HG03432 (cell line): Measurements from ENCODE around the gene HOOK1.

ENCODE experiments used
- ATAC-seq: cut with Tn5 transposase; IDR thresholded peaks from one replicate; pipeline ENCODE4 v1.9.1; 2021; ENCODE audit warnings: mild to moderate bottlenecking, moderate library complexity; ENCODE audit not compliant: unreplicated experiment

The HOOK1 gene

DNA sequence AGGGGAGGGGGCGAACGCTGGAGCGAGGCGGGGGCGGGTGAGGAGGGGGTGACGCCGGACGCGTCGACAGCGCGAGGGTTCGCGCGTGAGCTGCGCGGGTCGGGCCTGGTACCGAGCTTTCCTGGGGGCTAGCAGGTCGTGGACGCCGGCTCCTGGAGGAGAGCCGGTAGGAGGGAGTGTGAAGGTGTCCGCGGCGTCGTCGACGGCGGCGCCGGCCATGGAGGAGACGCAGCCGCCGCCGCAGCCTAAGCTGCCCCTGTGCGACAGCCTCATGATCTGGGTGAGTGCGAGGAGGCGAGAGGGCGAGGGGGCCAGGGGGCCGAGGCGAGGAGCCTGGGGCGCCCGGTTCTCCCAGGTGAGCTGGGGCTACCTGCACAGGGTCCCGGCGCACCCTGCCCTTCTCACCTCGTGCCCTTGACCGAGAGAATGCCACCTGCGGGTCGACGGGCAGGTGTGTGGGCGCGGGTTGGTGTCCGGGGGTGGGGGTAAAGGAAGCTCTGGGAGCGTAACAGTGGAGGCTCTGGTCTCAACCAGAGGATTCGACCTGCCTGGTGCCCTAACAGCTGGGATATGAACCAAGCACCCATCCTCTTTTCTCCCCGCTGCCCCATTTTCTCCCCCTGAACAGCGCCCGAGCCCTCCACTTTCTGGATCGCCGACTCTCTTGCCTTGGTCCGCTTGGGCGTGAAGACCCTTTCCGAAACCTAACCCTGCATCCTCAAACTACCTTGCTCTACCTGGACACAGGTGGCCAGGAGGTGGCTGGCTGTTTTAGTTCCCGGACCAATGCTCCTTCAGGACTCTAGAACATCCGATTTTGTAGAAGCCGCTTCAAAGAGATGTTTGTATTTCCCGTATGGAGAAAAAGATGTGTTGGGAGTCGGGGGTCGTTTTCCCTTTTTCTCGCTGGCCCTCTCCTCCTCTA, at the start of gene HOOK1:
TSS of gene HOOK1 (plus strand) at position 49 of the 925 bp plus-strand sequence. CDS start at position 218, 169 bp downstream.
- ATAC-seq: peak; percentile 23

DNA sequence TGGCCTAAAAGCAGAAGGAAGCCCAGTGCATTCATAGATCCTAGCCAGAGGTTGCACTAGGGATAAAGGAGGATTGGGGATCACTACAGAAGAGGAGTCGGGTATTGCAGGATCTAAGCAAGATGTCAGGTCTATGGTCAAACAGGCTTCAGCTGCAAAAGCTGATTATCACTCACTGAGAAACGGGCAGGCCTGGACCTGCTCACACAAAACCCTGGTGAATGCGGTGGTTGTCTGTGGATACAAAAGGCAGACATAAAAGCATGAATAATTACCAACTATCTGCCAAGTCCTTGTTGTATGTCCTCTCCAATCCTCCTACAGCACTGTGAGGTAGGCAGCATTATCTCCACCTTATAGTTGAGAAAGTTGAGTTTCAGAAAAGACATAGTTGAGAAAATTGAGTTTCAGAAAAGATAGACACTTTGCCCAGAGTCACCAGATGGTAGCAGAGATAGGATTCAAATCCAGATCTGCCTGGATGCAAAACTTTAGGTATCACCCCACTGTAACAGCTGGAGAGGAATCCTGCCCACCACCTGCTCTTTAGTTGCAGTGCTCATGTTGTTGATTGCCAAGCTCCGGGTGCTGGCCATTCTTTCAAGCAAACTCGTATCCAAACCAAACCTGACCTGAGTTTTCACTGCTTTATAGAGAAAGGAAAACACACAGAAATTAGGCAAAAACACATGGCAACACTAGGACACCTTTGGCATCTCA, 49.6 kb upstream of the HOOK1 start:
- ATAC-seq: no peak

DNA sequence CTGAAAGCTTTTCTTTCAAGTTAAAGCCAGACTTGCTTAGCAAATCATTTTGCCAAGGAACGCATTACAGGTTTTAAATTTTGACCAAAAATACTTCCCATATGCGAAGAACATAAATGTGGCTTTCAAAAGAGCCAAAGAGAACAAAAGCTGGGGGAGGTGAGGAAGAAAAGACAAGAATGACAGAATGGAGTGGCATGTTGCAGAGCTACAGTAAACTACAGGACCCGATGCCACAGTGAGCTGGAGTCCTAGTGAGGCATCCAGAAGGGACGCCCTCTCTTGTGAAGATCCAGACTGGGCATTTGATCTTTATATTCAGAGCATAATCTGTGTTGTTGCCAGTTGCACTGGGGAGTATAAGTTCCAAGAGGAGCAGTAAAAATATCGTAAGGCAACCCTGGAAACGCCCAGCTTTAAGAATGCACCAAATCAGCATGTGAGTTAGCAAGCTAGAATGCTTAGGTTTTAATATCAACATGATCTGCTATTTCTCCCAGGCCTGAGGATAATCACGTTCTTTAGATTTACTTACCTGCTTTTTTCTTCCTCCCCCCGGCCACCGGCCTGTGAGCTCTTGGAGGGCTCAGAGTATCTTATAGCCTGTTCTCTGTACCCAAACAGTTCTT, 48.4 kb upstream of the HOOK1 start:
- no peak for ATAC-seq

DNA sequence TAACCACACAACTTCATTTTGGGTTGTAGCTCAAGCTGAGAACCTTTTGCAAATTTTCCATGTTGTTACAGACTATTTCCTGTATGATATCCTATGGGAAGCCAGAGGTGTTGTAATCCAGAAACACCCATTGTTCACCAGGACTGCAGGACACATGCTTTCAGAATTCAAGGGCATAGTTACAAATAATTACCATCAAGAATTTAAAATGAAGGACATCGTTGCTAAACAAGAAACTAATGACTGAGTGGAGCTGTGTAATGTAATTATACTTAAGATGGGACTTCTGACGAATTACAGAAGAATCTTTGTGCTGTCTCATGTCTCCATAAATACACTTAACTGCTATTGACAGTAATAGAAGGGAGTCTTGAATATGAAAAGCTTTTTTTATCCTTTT, 47.6 kb upstream of the HOOK1 start:
- ATAC-seq: no peak

DNA sequence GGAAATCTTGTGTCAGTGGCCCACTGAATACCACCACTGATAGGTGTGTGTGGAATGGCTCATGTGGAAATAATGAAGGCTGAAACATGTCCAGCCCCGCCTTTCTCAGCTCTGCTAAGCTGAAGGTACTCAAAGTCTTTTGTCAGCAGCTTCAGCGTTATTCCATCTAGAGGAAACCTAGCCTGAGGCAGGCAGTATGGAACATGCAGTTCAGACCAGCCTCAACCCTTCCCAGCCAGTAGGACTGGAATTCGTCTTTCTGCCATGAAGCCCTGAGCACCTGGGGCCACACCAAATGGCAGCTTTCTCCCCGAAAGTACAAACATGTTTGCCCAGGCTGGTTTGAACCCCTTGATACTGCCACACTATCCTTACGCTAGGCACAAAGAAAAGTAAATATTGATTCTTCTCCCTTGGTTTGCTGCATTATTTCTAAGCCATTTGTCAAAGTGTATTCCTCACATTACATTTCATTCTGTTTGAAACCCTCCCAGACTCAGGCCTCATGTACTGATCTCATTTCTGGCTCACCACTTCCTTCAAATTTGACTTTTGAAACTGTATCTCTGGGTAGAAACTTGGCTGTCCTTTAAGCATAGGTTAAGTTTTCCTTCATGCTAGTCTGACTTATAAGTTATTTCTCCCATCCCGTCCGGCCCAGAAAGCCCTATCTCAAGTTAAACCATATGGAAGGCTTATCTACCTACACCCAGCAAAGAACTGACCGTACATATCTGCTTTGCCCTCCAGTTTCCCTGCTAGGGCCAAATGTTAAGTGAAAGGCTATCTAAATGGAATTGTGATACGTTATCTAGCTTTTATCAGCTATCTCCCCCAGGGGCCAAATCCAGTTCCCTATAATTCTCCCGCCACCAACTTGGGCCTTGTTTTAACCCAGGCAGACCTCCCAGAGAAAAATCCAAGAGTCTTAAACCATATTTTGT, 45.7 kb upstream of the HOOK1 start:
- no peak for ATAC-seq

DNA sequence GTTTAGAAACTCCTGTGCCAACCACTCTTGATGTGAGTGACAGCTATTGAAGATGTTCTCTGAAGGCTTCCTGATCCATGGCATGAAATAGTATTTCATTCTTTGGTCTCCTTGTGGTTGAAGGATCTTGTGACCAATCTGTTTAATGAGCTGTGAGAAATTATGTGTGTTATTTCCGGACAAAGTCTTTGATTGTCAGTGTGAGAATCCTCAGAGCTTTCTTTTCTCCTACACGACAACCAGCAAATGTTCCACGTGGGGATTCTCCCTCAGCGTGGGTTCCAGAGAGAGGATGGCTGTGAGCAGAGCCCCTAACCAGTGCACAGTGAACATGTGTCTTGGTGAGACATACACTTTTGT, 45.0 kb upstream of the HOOK1 start:
- no peak for ATAC-seq

DNA sequence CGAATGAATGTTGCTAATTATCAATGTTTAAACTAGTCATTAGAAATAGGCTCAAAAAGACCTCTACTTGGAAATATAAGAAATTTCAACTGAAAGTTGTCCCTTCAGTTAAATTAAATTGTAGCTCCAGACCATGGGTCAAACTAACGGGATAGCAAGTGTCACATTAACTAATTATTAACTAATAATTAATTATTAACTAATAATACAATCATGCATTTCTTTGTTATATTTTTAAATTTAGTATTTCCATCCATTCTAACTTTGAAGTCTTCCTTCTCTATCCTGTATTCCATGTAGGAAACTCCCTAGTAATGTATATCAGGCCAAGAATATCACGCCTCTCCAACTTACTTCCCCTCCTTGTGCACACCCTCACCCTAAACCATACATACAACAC, 43.4 kb upstream of the HOOK1 start:
- ATAC-seq: no peak

DNA sequence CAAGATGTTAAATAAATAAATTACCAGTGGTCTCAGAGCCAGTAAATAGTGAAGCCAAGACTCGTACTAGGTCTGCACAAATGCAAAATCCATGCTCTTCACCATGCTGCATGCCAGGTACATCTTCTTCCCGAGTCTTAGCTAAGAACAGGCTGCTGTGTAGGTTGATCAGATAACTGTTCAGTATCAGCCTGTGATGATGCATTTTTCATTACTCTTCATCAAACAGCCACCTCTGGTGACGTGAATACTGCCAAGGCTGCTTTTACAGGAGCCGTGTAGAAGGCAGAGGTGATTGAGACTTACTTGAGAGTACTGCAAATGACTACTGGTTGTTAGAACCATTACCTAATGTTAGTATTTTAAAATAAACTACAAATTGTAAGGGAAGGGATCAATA, 39.3 kb upstream of the HOOK1 start:
- no peak for ATAC-seq

DNA sequence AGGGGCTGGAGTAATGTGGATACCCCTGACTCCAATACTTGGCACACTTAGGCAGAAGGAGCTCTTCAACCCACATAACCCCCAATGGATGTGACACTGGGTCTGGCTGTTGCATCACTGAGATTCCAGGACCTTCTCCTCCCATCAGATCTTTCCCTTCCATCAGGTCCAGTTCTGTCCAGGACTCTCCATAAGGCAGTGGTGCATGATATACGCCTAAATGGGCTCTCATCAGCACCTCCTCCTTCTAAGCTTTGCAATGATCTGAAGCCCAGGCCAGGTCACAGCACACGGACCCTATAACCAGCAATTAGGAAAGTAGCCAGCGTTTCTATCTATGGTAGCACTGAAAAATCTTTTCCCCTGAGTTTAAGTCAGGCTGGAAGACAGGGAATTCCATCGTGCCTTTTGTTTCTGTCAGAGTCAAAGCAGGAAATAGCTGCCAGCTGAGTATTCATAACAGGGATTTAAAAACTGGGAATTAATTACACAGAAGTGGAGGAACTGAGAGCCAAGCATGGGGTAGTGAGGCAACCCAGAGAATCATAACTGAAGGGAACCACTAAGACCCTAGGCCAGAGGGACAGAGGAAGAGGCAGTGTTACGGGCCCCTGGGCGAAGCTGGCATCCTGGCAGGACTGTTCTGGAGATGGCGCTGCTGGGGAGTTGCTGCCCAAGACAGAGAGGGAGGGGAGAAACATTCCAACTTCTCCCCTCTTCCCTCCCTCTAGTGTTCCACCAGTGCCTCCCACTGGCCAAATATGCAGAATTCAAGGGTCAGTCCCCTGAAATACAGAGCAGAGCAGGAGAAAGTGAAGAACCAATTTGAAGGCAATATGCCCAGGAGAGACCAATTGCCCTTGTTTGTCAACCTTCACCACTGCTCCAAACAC, 37.5 kb upstream of the HOOK1 start:
- ATAC-seq: no peak

DNA sequence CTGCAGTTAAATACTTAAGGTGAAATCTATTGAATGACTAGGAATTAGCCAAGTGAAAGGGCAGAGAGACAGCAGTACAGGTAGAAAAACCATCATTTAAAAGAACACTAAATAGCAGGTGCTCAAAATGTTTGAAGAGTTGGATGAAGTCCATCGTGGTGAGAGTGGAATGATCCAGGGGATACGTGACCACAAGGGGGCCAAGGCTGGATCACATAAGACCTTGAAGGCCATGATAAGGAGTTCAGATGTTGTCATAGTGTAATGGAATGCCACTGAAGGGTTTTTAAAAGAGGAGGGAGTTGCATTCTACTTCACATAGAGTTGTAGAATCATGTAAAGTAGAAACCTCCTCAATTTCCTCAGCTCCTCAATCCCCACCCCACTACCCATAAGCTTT, 34.8 kb upstream of the HOOK1 start:
- ATAC-seq: no peak

DNA sequence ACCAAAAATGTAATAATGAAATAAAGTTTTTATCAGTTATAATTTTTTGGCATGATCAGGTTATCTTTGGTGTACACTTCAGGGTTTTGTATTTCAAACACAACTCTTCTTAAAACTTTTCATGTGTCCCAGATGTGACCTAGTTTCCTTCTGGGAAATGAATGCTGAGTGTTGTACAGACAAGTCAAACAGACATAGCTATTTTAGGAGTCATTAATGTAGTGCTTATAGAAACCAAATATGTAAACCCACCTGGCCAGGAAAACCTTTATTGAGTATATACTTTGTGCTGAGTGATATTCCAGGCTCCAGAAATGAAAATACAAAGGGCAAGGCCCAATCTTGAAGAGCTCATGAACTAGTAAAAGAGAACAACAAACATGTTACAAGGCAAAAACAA, 25.9 kb upstream of the HOOK1 start:
- ATAC-seq: no peak

DNA sequence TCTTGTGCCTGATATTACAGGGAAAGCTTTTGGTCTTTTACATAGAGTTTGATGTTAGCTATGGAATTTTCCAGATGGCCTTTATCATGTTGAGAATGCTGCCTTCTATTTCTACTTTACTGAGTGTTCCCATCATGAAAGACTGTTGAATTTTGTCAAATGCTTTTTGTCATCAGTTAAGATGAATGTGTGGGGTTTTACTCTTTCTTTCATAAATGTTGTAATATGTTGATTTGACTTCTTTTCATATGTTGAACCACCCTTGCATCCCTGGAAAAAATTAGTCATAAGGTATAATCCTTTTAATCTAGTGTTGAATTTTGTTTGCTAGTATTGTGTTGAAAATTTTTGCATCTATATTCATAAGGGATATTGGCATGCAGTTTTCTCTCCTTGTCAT, 16.1 kb upstream of the HOOK1 start:
- no peak for ATAC-seq

DNA sequence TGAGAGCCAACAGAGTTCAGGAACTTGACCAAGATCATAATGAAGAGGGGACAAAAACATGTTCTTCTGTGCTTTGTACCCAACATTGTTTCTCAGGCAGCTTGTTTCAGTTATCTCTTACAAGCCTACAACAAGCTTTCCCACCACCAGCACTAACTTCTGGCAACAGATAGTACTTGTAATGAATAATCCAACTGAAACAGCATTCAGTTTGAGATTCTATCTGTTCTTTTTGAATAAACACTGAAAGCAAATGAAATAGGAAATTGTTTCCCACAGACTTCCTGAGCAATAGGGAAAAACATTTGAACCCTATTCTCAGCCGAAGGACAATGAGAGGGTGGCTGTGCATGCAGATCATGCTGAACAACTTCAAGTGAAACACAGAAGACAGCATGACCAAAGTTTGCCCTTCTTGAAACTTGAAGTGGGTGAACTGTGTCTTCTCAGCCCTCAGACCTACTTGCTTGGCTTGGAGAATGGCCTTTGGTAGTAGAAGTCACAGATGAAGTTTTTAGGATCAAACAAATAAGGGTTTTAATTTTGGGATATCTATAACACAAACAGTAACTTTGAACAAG, 11.2 kb upstream of the HOOK1 start:
- ATAC-seq: no peak

DNA sequence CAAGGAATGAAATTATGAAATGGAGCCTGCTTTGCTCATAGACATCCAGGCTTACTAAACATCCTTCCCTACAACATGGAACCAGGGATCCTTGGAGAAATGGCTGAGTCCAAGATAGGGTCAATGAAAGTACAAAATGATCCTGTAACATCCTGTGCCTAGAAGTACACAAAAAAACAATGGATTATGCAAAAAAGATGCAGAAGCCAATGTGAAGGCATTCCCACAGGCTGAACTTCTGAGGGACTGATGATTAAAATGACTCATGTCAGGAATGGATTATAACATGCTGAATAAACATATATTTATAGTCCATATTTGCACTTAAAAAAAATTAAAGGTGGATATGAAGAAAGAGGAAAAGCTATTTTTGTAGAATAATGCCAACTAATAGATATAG, 10.4 kb upstream of the HOOK1 start:
- ATAC-seq: no peak

DNA sequence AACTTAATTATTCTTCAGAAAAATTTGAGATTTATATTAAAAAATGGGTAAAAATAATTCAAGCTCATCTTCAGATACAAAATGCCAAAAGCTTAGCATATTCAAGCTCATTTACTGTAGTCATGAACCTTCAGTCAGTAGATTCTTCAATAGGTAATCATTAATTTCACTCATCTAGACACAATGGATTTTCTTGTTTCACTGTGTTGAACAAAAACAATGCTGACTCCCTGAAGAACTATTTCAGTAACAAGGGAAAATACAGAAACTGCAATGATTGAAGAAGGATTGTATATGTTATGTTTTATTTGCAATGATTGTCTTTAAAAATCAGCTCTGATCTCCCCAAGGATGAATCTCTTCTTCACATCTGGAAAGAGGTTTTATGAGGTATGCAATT, 9.2 kb upstream of the HOOK1 start:
- no peak for ATAC-seq

DNA sequence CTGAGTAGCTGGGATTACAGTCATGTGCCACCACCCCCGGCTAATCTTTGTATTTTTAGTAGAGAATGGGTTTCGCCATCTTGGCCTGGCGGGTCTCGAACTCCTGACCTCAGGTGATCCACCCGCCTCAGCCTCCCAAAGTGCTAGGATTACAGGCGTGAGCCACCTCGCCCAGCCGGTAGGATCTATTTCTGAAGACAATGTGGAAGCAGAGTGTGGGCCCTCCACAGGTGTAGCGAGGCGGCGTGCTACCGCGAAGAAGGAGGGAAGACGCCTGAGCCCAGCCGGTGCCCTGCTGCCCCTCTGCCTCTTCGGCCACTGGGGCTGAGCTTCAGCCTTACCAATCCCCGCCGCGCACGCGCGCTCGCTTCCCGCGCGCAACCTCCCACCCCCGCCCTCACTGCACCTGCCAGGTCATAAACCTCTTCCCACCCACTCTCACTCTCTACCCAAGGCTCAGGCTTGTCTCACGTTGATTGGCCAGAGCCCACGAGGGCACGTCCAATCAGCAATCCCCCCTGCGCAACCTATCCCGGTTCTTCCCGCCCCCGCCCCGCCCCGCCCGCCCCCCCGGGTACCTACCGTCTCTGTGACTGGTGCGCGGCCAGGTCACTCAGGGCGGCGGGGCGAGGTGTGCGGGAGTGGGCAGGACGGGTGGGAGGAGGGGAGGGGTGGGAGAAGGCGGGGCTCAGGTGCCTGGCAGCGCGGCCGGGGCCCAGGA, 409 bp upstream of the HOOK1 start:
- peak; percentile 93 for ATAC-seq

DNA sequence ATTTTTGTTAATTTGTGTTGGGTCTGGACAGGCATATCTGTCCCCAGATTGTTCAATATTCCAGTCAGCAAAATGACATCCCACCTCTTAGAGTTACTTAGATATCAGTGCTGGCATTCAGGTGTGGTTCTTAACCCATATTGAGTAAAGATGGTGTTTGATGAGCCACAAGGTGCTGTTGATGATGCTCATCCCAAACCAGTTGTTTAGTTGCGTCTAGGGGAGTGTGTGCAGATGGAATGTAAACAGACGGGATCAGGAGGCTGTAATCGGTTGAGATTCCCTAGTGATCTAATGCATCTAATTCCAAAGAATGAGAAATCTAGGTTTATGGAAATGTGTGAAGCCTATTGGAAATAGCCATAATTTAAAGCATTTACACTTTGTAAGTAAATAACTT, 1.1 kb downstream of the HOOK1 start:
- ATAC-seq: no peak

DNA sequence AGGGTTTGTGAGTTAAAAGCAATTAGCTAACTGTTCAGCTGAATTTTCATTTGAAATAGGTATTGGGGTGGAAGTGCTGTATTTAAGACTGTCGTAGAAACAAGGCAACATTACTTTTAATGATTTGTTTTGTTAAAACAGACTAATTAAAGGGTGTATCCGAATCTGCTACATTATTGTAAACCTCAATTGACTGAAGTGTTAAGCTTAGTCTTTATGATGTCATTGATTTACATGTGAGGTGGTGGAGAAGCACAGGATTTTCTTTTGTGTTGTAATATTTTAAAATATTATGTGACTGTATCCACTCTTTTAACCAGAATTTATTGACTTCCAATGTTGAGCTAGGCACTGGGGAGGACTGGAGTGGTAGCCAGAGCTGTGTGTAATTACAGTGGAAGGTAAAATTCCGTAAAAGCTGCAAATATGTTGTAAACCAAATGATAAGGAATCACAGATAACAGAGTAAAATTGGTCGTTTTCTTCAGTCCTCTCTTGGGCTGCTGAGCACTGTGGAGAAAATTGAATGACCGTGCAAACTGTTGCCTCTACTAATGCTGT, 1.6 kb downstream of the HOOK1 start:
- ATAC-seq: no peak
